GM10248 (cell line): ENCODE data around the gene ASGR1.
"Not testable (repeated sequence)": the region's sequence is repeated elsewhere in the genome, so short reads cannot be mapped to it uniquely, and the experiment has no call there.

ENCODE experiments used
- CTCF ChIA-PET: fragments of 300-600 bp; sonication (Branson Sonifier 250); formaldehyde crosslinking; extraction: SDS; loops from one replicate; lab custom pipeline; 2021; ENCODE audit warnings: antibody characterized with exemption; lab: Yijun Ruan, JAX
- POLR2A ChIA-PET: fragments of 350-650 bp; sonication (Branson Sonifier 250); formaldehyde crosslinking; extraction: SDS; loops from one replicate; lab custom pipeline; 2020; ENCODE audit warnings: antibody characterized with exemption; lab: Yijun Ruan, JAX
- DNase-seq: peaks from one replicate; pipeline ENCODE4 v3.0.0; 2012; ENCODE audit errors: extremely low spot score
- CTCF ChIP-seq: IDR thresholded peaks from 2 replicates; pipeline ENCODE4 v1.5.1; 2012; ENCODE audit warnings: mild to moderate bottlenecking, low read depth; ENCODE audit errors: extremely low read depth, missing control alignments, control extremely low read depth

The ASGR1 gene

GRCh38 chr17:7176107-7176840 is 2.9 kb downstream of the ASGR1 start:
- no peak for DNase-seq
- CTCF ChIA-PET, result interaction anchor here (0.9 to 3.7 kb wide), 17 partner anchors 9 to 130 kb away, joined by 3 to 38 read pairs (median 6); partner anchors contain the start of gene ASGR2
- POLR2A ChIA-PET, result no interaction called here
- TF ChIP-seq CTCF, result no peak

GRCh38 chr17:7175330-7175733 is 3.8 kb downstream of the ASGR1 start:
- no peak for DNase-seq
- POLR2A ChIA-PET, result no interaction called here
- TF ChIP-seq CTCF, result no peak
- CTCF ChIA-PET, result no interaction called here

GRCh38 chr17:7174603-7175326 is 4.4 kb downstream of the ASGR1 start:
- POLR2A ChIA-PET, result no interaction called here
- TF ChIP-seq CTCF, result no peak
- CTCF ChIA-PET, result no interaction called here
- no peak for DNase-seq

GRCh38 chr17:7173687-7174602 is 5.2 kb downstream of the ASGR1 start:
- ChIA-PET CTCF (no interaction called here), POLR2A (no interaction called here)
- peak; percentile 49 for DNase-seq
- peak; percentile 17 for TF ChIP-seq CTCF

- POLR2A ChIA-PET, CTCF ChIA-PET, DNase-seq: not testable (repeated sequence)
Measured at GRCh38 chr17:7172522-7173191, 6.5 kb downstream of the ASGR1 start.

GRCh38 chr17:7169565-7169908 is 9.6 kb downstream of the ASGR1 start:
- POLR2A ChIA-PET, DNase-seq: not testable (repeated sequence)
- CTCF ChIA-PET, result interaction anchor here (1.3 kb wide), 1 partner anchor 118 kb away, joined by 3 read pairs; no protein-coding TSS in a partner anchor

- CTCF ChIA-PET, result interaction anchor here (1.3 kb wide), 1 partner anchor 118 kb away, joined by 3 read pairs; no protein-coding TSS in a partner anchor
- POLR2A ChIA-PET, DNase-seq: not testable (repeated sequence)
Measured at GRCh38 chr17:7168841-7169564, 10.2 kb downstream of the ASGR1 start.
